ENCODE data around the gene WASHC4.

The WASHC4 gene

DNA sequence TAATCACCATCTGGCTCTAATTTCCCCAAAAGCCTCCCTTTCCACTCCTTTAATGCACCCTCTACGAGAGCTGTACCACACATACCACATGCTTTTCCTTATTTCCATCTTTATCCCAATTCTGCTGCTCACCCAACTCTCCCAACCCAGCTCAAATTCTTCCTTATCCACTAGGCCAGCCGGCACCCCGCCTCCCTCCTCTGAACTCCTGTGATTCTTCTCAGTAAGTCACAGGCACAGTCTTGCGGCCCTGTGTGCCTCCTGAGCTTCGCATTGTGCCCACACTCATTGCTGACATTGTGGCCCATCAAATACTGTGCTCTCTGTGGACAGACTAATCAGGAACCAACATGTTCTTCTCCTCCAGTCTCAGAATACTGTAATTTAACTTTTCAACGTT, 83.0 kb downstream of the WASHC4 start:
- Histone ChIP-seq H3K4me3 (ENCODE audit: low read length in 2 of 2) (no peak overlapping the region), H3K9ac (ENCODE audit: low read length in 2 of 2) (no peak overlapping the region), H3K9me3 (ENCODE audit: control insufficient read depth in 2 of 2, low read length in 2 of 2) (no peaks in the 10 kb centered on the region), H3K27ac (ENCODE audit: low read length) (no peak overlapping the region), H3K27me3 (ENCODE audit: control insufficient read depth in 1 of 2, insufficient read depth in 2 of 2, low read length in 2 of 2) (no peaks in the 10 kb centered on the region), H3K4me1 (ENCODE audit: control insufficient read depth, insufficient read depth, low read length) (no peaks in the 10 kb centered on the region), H3K36me3 (ENCODE audit: control insufficient read depth in 2 of 2, insufficient read depth in 2 of 2, low read length in 2 of 2) (peaks cover 55 to 59% of the 10 kb centered on the region in 2 donors)

DNA sequence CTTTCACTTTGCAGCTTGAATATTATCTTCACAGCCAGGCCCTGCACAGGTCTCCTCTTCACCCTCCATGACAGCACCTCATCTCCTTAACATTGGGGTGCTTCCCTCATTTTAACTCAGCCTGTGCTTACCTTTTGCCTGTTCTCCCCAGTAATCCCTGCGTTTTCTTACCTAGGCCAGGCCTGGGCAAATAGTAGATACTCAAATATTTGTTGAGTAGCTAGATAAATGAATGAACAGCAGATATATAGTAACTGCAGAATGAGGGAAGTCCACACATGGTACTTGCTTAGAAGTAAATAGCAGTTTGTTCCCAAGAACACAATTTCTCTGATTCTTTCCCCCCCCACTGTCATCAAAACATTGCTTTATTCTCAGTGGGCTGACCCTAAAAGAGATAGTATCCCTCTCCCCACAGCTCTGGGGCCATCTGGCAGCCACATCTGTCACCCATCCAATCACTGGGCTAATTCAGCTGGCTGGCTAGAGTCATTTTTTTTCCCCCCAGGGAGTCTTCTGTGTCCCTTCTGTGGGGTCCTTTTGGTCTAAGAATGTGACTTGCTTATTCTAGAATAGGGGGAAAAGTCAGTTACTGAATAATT, 85.2 kb downstream of the WASHC4 start:
- Histone ChIP-seq H3K27me3 (ENCODE audit: control insufficient read depth in 1 of 2, insufficient read depth in 2 of 2, low read length in 2 of 2) (no peaks in the 10 kb centered on the region), H3K9me3 (ENCODE audit: control insufficient read depth in 2 of 2, low read length in 2 of 2) (no peaks in the 10 kb centered on the region), H3K27ac (ENCODE audit: low read length) (no peak overlapping the region), H3K9ac (ENCODE audit: low read length in 2 of 2) (no peak overlapping the region), H3K36me3 (ENCODE audit: control insufficient read depth in 2 of 2, insufficient read depth in 2 of 2, low read length in 2 of 2) (peaks cover 48 to 65% of the 10 kb centered on the region in 2 donors), H3K4me3 (ENCODE audit: low read length in 2 of 2) (no peak overlapping the region), H3K4me1 (ENCODE audit: control insufficient read depth, insufficient read depth, low read length) (no peaks in the 10 kb centered on the region)

DNA sequence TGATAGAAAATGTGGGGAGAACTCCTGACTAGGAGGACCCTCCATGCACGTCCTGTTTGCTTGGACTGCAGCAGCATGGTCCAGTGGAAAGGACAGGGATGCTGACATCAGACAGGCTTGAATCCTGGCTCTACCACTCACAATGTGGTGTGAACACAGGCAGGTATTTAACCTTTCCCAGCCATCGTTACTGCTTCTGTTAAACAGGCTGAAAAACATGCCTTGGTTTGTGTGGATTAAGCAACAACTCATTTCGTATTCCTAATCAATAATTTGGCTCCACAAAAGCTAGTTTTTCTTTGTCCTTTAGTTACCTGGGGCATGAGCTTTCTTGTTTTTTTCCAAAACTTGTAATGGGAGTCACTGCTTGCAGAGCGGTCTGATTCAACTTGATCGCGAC, 87.4 kb downstream of the WASHC4 start:
- no peaks in the 10 kb centered on the region for H3K4me1 ChIP-seq (ENCODE audit: control insufficient read depth, insufficient read depth, low read length)
- no peak overlapping the region for H3K9ac ChIP-seq (ENCODE audit: low read length in 2 of 2)

DNA sequence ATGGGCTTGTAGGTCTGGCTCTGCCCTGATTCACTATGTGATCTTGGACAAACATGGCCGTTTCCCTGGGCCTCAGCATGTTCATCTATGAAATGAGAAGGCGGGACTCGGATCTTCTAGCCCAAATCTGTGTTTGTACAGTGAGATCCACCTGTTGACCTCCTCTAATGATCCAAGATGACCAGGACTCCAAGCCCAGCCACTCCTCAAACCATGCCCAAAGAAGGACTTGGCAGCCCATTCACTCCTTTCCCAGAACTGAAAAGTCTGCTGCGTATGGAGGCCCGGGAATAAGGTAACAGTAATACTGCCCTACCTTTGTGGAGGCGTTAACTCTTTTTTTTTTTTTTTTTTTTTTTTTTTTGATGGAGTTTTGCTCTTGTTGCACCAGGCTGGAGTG, 88.6 kb downstream of the WASHC4 start:
- Histone ChIP-seq H3K27ac (ENCODE audit: low read length) (no peak overlapping the region), H3K9ac (ENCODE audit: low read length in 2 of 2) (no peak overlapping the region), H3K27me3 (ENCODE audit: control insufficient read depth in 1 of 2, insufficient read depth in 2 of 2, low read length in 2 of 2) (no peaks in the 10 kb centered on the region), H3K36me3 (ENCODE audit: control insufficient read depth in 2 of 2, insufficient read depth in 2 of 2, low read length in 2 of 2) (peaks cover 42 to 57% of the 10 kb centered on the region in 2 donors), H3K9me3 (ENCODE audit: control insufficient read depth in 2 of 2, low read length in 2 of 2) (no peaks in the 10 kb centered on the region), H3K4me3 (ENCODE audit: low read length in 2 of 2) (no peak overlapping the region), H3K4me1 (ENCODE audit: control insufficient read depth, insufficient read depth, low read length) (no peaks in the 10 kb centered on the region)

More for the DNA sequence above, 87.4 kb downstream of the WASHC4 start:
- Histone ChIP-seq H3K9me3 (ENCODE audit: control insufficient read depth in 2 of 2, low read length in 2 of 2) (no peaks in the 10 kb centered on the region), H3K27me3 (ENCODE audit: control insufficient read depth in 1 of 2, insufficient read depth in 2 of 2, low read length in 2 of 2) (no peaks in the 10 kb centered on the region), H3K36me3 (ENCODE audit: control insufficient read depth in 2 of 2, insufficient read depth in 2 of 2, low read length in 2 of 2) (peaks cover 48 to 57% of the 10 kb centered on the region in 2 donors), H3K4me3 (ENCODE audit: low read length in 2 of 2) (no peak overlapping the region), H3K27ac (ENCODE audit: low read length) (no peak overlapping the region)

DNA sequence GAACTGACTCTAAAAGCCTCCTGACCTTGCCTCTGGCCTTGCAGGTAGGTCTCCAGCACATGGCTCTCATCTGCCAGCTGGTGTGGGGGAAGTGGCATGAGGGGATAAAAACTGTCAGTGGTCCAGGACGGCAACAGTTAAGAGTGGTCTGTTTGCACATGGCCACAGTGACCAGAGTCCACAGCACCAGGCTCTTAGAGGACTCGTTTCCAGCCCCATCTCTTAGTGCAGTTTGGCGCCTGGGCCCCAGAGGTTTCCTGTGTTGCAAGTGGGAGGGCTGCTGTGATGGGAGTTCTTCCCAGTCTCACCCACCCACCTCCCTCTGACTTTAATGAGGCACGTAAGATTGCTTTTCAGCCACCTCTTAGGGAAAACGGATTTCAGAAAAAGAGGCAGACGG, 91.4 kb downstream of the WASHC4 start:
- no peaks in the 10 kb centered on the region for H3K27me3 ChIP-seq (ENCODE audit: control insufficient read depth in 1 of 2, insufficient read depth in 2 of 2, low read length in 2 of 2)
- H3K36me3 ChIP-seq (ENCODE audit: control insufficient read depth in 2 of 2, insufficient read depth in 2 of 2, low read length in 2 of 2) = peaks cover 39 to 46% of the 10 kb centered on the region in 2 donors
- H3K9ac ChIP-seq (ENCODE audit: low read length in 2 of 2) = no peak overlapping the region
- peaks cover 3% of the 10 kb centered on the region for H3K4me1 ChIP-seq (ENCODE audit: control insufficient read depth, insufficient read depth, low read length)
- no peak overlapping the region for H3K4me3 ChIP-seq (ENCODE audit: low read length in 2 of 2)
- H3K9me3 ChIP-seq (ENCODE audit: control insufficient read depth in 2 of 2, low read length in 2 of 2) = no peaks in the 10 kb centered on the region
- no peak overlapping the region for H3K27ac ChIP-seq (ENCODE audit: low read length)

DNA sequence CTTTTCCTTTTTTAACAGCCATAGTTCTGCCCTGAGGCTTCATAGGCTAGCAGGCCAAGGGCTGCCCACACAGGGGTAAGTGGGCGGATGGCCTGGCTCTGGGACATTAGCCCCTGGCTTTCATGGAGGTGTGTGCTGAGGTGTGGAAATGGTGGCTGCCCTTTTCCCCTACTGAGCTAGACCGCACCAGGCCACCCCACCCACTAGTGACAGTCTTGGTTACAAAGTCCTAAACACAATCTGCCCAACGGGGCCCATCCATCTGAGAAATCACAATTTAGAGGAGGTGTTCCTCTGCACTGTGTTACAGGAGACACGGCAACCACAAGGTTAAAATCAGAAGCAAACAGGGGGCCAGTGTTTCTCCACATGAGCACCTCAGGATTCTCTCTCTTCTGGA, 92.9 kb downstream of the WASHC4 start:
- Histone ChIP-seq H3K27me3 (ENCODE audit: control insufficient read depth in 1 of 2, insufficient read depth in 2 of 2, low read length in 2 of 2) (no peaks in the 10 kb centered on the region), H3K36me3 (ENCODE audit: control insufficient read depth in 2 of 2, insufficient read depth in 2 of 2, low read length in 2 of 2) (peaks cover 42 to 51% of the 10 kb centered on the region in 2 donors), H3K4me1 (ENCODE audit: control insufficient read depth, insufficient read depth, low read length) (peaks cover 3% of the 10 kb centered on the region), H3K9me3 (ENCODE audit: control insufficient read depth in 2 of 2, low read length in 2 of 2) (no peaks in the 10 kb centered on the region), H3K4me3 (ENCODE audit: low read length in 2 of 2) (no peak overlapping the region), H3K9ac (ENCODE audit: low read length in 2 of 2) (no peak overlapping the region), H3K27ac (ENCODE audit: low read length) (no peak overlapping the region)

DNA sequence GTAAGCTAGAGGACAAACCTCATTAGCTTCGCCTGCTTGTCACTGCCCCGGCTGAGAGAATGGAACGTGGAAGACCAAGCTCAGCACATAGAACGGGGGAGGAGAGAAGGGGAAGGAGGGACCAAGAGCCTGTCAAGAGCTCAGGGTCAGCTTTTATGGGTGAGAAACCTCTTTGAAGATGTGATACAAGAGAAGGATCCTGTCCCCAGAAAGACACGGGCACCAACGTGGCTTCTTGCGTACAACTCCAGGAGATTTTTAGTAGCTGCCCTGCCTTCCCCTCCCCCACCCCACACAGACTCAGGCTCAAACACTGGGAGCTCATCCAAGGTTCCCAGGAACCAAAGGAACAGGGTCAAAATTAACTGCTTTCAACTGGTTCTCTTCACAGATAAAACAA, 93.8 kb downstream of the WASHC4 start:
- Histone ChIP-seq H3K27ac (ENCODE audit: low read length) (no peak overlapping the region), H3K27me3 (ENCODE audit: control insufficient read depth in 1 of 2, insufficient read depth in 2 of 2, low read length in 2 of 2) (no peaks in the 10 kb centered on the region), H3K9me3 (ENCODE audit: control insufficient read depth in 2 of 2, low read length in 2 of 2) (no peaks in the 10 kb centered on the region), H3K36me3 (ENCODE audit: control insufficient read depth in 2 of 2, insufficient read depth in 2 of 2, low read length in 2 of 2) (peaks cover 48 to 54% of the 10 kb centered on the region in 2 donors), H3K4me1 (ENCODE audit: control insufficient read depth, insufficient read depth, low read length) (peaks cover 3% of the 10 kb centered on the region), H3K4me3 (ENCODE audit: low read length in 2 of 2) (no peak overlapping the region), H3K9ac (ENCODE audit: low read length in 2 of 2) (no peak overlapping the region)

DNA sequence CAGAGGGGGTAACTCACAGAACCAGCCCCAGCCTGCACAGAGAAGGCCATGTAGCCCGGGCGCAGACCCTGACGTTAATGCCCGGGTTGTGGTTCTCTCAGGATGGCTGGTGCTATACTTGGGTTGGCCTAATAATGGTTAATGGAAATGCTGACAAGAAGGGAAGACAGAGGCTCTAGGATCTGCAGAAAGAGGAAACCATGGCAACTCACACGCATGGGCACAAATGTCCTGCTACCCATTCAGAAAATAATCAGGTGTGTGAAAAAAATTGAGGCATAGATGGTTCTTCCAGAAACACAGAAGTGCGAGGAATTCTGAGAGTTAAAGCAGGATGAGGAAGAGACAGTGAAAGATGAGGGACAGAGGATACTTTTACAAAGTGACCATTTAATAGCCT, 94.7 kb downstream of the WASHC4 start:
- H3K27me3 ChIP-seq (ENCODE audit: control insufficient read depth in 1 of 2, insufficient read depth in 2 of 2, low read length in 2 of 2) = no peaks in the 10 kb centered on the region
- H3K4me1 ChIP-seq (ENCODE audit: control insufficient read depth, insufficient read depth, low read length) = peaks cover 3% of the 10 kb centered on the region
- H3K36me3 ChIP-seq (ENCODE audit: control insufficient read depth in 2 of 2, insufficient read depth in 2 of 2, low read length in 2 of 2) = peaks cover 54 to 58% of the 10 kb centered on the region in 2 donors
- H3K9ac ChIP-seq (ENCODE audit: low read length in 2 of 2) = no peak overlapping the region
- H3K27ac ChIP-seq (ENCODE audit: low read length) = no peak overlapping the region
- H3K4me3 ChIP-seq (ENCODE audit: low read length in 2 of 2) = no peak overlapping the region
- H3K9me3 ChIP-seq (ENCODE audit: control insufficient read depth in 2 of 2, low read length in 2 of 2) = no peaks in the 10 kb centered on the region

DNA sequence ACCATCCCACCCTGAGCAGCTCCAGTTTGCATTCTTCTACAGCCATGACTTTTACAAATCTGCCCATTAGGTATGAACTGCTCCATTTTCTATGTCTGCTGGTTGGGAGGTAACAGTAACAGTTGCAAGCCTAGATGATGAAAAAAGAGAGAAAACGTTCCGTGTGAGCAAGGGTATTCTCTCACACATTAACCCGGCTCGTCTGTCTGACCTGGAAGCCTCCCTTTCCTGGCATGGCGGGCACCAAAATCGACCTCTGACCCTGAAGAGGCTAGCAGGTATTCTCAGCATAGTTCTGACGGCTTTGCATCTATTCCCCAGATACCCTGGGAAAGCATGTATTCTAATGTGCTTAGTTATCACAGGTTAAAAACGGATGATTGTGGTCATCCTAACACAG, 96.6 kb downstream of the WASHC4 start:
- Histone ChIP-seq H3K36me3 (ENCODE audit: control insufficient read depth in 2 of 2, insufficient read depth in 2 of 2, low read length in 2 of 2) (peaks cover 54 to 58% of the 10 kb centered on the region in 2 donors), H3K27me3 (ENCODE audit: control insufficient read depth in 1 of 2, insufficient read depth in 2 of 2, low read length in 2 of 2) (no peaks in the 10 kb centered on the region), H3K9ac (ENCODE audit: low read length in 2 of 2) (no peak overlapping the region), H3K9me3 (ENCODE audit: control insufficient read depth in 2 of 2, low read length in 2 of 2) (no peaks in the 10 kb centered on the region), H3K4me3 (ENCODE audit: low read length in 2 of 2) (no peak overlapping the region), H3K27ac (ENCODE audit: low read length) (no peak overlapping the region), H3K4me1 (ENCODE audit: control insufficient read depth, insufficient read depth, low read length) (peaks cover 3% of the 10 kb centered on the region)

DNA sequence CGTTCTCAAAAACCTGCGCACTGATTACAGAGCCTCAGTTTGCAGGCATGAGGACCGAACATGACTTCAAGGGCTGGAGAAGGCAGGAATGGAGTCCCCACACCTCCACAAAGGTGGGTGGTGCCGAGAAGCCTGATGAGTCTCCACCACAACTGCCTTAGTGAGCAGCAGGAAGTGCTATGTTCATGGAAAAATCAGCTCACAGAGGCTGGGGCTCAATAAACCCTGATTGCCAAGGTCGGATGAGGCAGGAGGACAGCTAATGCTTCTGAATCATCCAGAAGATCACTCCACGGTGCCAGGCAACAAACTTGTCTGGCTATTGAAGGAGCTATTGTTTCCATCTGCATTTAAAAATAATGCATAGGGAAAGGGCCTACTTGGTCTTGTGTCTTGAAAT, 97.4 kb downstream of the WASHC4 start:
- H3K4me3 ChIP-seq (ENCODE audit: low read length in 2 of 2) = no peak overlapping the region
- H3K27me3 ChIP-seq (ENCODE audit: control insufficient read depth in 1 of 2, insufficient read depth in 2 of 2, low read length in 2 of 2) = no peaks in the 10 kb centered on the region
- no peaks in the 10 kb centered on the region for H3K9me3 ChIP-seq (ENCODE audit: control insufficient read depth in 2 of 2, low read length in 2 of 2)
- no peak overlapping the region for H3K9ac ChIP-seq (ENCODE audit: low read length in 2 of 2)
- peaks cover 53 to 57% of the 10 kb centered on the region in 2 donors for H3K36me3 ChIP-seq (ENCODE audit: control insufficient read depth in 2 of 2, insufficient read depth in 2 of 2, low read length in 2 of 2)
- H3K4me1 ChIP-seq (ENCODE audit: control insufficient read depth, insufficient read depth, low read length) = peaks cover 3% of the 10 kb centered on the region
- H3K27ac ChIP-seq (ENCODE audit: low read length) = no peak overlapping the region

DNA sequence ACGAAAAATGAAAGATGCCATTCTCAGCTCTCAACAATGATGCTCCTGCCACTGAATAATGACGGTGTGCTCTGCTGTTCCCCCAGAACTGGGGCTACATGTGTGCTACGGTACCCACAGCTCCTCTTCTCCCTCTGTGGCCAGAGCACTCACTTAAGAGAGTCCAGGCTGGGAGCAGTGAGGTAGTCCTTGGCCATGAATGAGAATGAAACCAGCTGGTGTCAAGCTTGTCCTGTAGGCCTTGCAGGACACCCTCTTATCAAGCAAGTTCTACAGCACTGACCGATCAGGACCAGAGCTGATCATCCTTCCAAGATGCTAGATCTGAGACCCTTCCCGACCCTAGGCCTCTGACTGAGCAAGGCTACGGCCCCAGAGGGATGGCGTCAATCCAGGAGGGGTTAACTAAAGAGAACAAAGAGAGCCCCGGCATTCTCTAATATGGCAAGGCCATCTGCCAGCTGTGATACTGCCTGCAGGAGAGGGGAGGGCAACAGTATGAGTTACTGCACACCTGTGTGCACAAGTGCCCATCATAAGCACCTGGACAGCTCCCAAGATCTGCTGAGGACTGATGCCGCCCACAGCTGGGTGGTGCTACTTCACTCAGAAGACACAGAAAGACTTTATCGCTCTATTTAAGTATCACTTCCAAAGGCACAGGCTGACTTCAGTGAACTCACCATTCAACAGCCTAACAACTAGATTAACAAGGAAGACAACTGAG, 98.0 kb downstream of the WASHC4 start:
- no peak overlapping the region for H3K27ac ChIP-seq (ENCODE audit: low read length)
- H3K9ac ChIP-seq (ENCODE audit: low read length in 2 of 2) = no peak overlapping the region
- H3K9me3 ChIP-seq (ENCODE audit: control insufficient read depth in 2 of 2, low read length in 2 of 2) = no peaks in the 10 kb centered on the region
- no peak overlapping the region for H3K4me3 ChIP-seq (ENCODE audit: low read length in 2 of 2)
- peaks cover 52 to 53% of the 10 kb centered on the region in 2 donors for H3K36me3 ChIP-seq (ENCODE audit: control insufficient read depth in 2 of 2, insufficient read depth in 2 of 2, low read length in 2 of 2)
- no peaks in the 10 kb centered on the region for H3K27me3 ChIP-seq (ENCODE audit: control insufficient read depth in 1 of 2, insufficient read depth in 2 of 2, low read length in 2 of 2)
- H3K4me1 ChIP-seq (ENCODE audit: control insufficient read depth, insufficient read depth, low read length) = peaks cover 3% of the 10 kb centered on the region

All from stomach smooth muscle (tissue), 2 donors.